Activated naive CD8-positive, alpha-beta T cell treated with anti-CD3 and anti-CD28 coated beads, Interleukin-2, amount 50 U/mL, for 16 hours (primary cell): ENCODE data around the gene PGAM2.

Experiments used
- DNase-seq: peaks from one replicate; pipeline ENCODE4 v3.0.0-alpha.2; 2020; ENCODE audit warnings: low read depth, low spot score

Gene PGAM2

DNA sequence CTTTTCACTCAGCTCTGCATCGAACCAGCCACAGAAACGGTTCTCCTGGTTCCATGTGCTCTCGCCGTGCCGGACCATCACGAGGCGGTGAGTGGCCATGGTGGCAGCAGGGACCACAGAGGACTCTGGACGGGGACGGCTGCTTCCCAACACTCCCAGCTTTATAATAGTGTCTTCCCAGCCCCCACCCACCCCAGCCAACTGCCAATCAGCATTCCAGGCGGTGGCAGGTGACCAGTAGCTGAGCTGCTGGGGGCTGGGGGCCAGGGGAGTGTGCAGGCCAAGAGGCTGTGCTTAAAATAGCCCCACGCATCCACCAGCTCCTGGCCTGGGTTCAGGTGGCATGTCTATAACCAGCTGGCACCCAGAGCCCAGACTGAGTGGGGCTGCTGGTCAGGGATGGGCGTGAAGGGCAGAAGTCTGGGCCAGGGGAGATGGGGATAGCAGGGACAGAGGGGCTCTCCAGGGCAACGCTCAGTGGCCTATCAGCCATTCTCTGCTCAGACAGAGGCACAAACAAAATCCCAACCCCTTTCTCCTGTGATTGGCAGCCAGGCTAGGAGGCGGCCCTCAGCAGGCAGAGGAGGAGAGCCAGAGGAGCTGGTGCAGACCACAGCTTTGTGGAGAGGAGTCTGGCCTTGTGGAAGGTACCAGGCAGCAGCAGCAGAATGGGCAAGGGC is at the start of gene PGAM2:
TSS of gene PGAM2 (minus strand) at position 137 of the 680 bp plus-strand sequence. CDS start at position 99, 38 bp downstream.
- no peak for DNase-seq

DNA sequence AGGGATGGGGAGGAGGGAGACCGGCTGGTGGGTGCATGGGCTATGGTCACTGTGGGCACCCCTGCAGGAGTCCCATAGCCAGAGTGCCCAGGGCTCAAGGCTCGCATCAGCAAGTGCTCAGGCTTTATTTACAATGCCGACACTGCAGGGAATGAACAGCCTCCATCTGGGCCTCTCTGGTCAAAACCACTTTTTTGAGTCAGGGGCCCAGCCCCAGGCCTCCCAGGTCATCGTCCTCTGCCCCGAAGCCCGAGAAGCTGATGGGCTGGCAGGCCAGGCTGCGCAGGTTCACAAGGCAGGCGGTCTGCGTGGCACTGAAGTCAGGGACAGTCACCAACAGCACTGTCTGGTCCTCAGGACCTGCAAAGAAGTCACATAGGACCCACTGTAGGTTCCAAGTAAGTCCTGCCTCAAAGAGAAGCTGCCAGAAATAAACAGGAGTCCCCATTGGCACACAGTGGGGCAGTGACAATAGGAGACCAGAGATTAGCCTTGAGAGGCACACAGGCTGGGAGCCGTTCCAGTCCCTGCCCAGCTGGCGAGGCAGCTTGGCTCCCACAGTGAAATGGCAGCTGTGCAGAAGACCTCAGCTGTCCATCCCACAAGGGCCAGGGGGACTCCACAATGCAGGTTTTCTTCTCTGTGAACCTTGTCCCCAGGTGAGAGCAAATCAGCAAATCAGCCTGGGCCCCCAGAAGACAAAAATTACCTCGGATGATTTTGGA is 49.4 kb upstream of the PGAM2 start:
- DNase-seq = no peak

DNA sequence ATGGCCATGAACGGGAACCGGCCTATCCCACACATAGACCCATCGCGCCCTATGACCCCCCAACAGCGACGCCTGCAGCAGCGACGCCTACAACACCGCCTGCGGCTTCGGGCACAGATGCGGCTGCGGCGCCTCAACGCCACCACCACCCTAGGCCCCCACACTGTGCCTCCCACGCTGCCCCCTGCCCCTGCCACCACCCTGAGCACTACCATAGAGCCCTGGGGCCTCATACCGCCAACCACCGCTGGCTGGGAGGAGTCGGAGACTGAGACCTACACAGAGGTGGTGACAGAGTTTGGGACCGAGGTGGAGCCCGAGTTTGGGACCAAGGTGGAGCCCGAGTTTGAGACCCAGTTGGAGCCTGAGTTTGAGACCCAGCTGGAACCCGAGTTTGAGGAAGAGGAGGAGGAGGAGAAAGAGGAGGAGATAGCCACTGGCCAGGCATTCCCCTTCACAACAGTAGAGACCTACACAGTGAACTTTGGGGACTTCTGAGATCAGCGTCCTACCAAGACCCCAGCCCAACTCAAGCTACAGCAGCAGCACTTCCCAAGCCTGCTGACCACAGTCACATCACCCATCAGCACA is 48.5 kb upstream of the PGAM2 start:
- DNase-seq = no peak

DNA sequence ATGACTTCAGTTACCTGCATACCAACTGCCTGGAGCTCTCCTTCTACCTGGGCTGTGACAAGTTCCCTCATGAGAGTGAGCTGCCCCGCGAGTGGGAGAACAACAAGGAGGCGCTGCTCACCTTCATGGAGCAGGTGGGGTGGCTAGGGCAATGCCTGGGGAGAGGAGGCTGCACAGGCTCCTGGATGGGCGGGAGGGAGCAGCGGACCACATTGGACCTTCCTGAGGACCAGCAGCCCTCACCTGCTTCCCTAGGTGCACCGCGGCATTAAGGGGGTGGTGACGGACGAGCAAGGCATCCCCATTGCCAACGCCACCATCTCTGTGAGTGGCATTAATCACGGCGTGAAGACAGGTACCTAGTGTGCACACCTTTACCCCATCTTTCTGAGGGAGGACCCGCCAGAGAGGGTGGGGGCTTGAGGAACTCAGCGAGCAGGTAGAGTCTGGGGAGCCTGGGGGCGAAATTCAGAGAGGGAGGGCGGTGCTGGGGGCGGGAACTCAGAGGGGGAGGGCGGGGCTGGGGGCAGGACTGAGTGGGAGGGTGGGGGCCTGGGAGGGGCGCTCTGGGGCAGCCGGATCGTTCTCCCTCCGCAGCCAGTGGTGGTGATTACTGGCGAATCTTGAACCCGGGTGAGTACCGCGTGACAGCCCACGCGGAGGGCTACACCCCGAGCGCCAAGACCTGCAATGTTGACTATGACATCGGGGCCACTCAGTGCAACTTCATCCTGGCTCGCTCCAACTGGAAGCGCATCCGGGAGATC is 47.8 kb upstream of the PGAM2 start:
- DNase-seq = no peak

DNA sequence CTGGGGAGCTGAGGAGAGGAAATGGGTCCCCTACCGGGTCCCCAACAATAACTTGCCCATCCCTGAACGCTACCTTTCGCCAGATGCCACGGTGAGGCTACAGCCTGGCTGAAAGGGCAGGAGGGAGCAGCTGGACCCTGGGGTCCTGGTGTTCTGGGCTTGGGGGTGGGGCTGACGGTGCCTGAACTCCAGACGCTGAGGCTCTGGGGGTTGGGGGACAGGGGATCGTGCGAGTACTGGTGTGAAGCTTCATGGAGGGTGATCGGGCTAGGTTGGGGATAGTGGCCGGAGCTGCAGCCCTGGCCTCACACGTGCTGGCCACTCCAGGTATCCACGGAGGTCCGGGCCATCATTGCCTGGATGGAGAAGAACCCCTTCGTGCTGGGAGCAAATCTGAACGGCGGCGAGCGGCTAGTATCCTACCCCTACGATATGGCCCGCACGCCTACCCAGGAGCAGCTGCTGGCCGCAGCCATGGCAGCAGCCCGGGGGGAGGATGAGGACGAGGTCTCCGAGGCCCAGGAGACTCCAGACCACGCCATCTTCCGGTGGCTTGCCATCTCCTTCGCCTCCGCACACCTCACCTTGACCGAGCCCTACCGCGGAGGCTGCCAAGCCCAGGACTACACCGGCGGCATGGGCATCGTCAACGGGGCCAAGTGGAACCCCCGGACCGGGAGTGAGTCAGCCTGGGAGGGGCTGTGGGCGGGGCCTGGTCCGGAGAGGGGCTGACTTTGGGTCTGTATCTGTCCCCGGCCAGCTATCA is 47.0 kb upstream of the PGAM2 start:
- no peak for DNase-seq

DNA sequence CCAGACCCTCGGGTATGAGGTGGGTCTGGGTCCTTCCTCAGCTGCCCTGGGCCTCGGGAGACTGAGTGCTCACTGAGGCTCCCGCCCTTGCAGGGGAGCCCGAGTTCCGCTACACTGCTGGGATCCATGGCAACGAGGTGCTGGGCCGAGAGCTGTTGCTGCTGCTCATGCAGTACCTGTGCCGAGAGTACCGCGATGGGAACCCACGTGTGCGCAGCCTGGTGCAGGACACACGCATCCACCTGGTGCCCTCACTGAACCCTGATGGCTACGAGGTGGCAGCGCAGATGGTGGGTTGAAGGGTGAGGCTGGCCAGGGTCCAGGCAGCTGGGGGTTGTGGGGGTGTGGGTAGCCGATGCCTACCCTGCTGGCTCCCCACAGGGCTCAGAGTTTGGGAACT is 46.4 kb upstream of the PGAM2 start:
- DNase-seq = no peak

DNA sequence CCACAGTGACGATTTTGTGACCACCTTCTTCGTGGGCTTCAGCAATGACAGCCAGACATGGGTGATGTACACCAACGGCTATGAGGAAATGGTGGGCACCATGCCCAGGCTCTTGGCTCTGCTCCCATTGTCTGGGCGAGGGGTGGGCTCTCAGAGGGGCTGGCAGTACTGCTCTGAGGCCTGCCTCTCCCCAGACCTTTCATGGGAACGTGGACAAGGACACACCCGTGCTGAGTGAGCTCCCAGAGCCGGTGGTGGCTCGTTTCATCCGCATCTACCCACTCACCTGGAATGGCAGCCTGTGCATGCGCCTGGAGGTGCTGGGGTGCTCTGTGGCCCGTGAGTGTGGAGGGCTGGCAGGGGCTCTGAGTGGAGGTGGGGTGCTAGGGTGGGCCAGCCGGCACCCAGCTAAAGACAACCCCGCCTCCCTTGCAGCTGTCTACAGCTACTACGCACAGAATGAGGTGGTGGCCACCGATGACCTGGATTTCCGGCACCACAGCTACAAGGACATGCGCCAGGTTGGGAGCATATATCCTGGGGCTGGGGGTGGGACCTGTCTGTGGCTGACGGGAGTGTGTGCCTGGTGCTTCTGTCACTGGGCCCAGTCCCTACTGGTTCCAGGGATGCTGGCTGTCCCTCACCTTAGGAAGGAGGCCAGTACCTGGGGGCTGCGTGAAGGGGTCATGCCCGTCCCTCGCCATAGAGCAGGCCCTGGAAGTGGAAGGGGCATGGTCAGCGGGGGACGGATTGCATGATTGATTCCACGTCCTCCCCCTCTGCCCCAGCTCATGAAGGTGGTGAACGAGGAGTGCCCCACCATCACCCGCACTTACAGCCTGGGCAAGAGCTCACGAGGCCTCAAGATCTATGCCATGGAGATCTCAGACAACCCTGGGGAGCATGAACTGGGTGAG is 45.6 kb upstream of the PGAM2 start:
- no peak for DNase-seq

DNA sequence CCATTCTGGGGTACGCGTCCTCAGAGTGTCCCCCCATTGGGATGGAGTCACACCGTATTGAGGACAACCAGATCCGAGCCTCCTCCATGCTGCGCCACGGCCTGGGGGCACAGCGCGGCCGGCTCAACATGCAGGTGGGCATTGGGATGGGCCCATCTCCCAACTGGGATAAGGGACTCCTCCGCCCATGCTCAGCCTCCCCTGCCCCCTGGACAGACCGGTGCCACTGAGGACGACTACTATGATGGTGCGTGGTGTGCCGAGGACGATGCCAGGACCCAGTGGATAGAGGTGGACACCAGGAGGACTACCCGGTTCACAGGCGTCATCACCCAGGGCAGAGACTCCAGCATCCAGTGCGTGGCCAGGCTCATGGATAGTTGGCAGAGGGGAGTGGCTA is 44.6 kb upstream of the PGAM2 start:
- DNase-seq = no peak

DNA sequence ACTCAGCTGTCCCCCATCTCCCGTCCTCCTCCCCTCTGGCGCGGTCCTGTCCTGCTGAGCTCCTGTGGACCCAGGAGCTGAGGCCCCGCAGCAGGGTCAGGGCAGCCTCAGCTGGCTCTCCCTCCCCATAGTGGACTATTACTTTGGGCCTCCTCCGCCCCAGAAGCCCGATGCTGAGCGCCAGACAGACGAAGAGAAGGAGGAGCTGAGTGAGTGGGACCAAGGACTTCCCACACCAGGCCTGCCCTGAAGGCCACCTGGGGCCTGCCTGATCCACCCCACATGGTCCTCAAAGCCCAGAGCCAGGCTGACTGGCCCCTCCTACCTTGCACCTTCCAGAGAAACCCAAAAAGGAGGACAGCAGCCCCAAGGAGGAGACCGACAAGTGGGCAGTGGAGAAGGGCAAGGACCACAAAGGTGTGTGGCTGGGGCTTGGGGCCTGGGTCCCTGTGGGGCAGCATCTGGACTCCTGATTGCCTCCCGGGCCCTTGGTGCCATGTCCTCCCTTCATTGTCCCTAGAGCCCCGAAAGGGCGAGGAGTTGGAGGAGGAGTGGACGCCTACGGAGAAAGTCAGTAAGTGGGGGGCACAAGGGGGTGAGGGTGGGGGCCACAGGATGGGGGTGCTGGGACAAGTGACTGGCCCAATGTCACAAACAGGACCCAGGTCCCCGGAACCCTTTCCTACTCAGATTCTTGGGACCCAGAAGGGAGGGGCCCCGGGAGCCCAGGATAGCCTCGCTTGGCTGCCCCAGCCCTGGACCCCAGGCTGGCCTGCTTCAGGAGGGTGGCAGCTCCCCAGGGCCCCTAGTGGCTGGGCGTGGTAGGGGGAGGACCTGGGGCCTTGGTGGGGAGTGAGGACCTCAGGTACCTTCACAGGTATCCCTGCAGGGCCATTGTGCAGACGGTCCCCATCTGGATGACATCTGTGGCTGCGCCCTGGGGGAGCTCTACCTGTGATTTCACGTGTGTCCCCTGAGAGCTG is 43.7 kb upstream of the PGAM2 start:
- no peak for DNase-seq

DNA sequence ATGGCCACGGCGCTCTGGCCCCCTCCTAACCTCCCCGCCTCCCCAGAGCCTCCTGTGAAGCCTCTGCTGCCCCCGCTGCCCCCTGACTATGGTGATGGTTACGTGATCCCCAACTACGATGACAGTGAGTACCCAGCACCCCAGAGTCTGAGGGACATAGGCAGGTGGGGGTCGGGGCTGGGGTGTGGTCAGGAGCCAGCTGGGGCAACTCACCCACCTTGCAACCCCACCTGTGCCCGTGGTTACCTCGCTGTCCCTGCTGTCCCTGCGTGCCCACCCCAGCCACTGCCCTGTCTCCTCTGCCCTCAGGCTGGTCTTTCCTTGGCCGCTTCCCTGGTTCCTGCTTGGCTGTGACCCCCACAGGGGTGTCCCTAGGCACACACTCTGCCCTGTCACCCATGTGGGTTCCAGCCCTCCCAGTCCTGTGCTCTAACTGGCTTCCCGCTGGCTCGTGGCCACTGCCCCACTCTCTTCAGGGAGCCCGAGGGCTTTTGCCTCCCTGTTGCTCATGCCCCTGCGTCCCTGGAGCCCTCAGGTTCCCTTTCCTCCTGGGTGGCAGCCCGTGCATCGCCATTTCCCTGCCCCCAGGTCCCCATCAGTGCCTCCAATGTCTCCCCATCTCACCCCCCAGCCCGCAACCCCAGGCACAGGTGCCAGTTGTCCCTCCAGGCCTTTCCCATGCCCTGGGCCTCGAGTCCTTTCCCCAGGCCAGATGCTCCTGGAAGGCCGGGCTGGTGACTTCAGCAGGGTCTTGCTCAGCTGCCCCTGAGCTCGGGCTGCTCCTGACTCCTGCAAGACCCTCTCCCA is 42.8 kb upstream of the PGAM2 start:
- no peak for DNase-seq

DNA sequence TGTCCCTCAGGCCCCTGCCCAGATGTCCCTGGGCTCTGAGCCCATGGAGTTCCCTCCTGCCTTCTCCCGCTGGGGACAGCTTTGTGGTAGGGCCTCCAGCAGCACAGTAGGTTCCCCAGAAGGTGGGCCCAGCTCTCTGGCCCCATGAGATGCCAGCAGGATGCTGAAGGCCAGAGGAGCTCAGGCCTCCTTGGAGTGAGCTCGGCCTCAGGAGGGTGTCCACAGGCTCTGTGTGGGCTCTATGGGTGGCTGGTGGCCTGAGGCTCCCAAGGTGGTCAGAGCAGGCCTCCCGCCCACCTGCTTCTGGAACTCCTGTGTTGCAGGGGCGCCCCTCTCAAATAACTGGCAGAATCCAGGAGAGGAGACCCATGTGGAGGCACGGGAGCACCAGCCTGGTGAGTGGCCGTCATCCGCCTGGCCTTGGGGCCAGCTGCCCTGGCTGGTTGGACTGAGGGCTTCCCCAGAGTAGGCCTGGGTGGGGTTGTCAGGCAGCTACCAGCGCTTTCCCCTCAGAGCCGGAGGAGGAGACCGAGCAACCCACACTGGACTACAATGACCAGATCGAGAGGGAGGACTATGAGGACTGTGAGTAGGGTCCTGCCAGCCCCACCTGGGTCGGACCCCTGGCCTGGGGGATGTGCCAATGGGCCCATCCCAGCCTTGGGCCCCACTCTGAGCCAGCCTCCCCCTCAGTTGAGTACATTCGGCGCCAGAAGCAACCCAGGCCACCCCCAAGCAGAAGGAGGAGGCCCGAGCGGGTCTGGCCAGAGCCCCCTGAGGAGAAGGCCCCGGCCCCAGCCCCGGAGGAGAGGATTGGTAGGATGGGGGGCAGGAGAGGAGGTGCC is 42.0 kb upstream of the PGAM2 start:
- DNase-seq = no peak

DNA sequence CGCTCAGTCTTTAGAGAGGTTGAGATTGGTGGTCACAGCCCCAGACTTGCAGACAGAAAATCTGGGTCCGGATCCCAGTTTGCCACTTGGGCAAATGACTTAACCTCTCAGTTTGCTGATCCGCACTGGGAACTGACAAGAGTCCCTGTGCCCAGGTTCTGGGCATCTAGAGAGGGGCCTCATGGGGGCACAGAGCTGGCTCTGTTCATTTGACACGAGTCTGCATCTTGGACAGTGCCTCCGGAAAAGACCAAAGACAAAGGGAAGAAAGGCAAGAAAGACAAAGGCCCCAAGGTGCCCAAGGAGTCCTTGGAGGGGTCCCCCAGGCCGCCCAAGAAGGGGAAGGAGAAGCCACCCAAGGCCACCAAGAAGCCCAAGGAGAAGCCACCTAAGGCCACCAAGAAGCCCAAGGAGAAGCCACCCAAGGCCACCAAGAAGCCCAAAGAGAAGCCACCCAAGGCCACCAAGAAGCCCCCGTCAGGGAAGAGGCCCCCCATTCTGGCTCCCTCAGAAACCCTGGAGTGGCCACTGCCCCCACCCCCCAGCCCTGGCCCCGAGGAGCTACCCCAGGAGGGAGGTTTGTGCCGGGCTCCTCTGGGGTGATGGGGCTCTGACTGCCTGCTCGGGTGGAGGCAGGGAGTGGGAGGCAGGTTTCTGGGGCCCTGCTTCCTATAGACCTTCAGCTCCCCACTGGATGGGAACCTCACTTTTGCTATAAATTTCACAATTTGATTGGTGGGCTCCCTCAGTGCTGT is 41.1 kb upstream of the PGAM2 start:
- DNase-seq = no peak

DNA sequence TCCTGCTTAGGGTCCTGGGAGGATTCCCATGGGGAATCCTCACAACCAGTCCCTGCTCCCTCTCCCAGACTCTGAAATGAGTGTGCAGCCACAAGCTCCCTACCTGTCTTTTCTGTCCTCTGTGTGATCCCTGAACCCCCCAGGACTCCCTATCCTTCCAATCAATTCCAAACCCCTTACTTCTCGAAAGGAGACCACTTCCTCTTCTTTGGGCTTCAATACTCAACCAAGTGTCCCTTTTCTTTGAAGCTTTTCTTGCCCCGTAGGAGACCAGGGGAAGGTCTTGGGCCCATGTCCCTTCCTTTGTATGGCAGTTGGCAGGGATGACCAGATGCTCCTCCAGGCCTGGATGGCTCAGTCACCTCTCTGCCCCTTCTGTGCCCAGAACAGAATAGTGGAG is 40.5 kb upstream of the PGAM2 start:
- DNase-seq = no peak

DNA sequence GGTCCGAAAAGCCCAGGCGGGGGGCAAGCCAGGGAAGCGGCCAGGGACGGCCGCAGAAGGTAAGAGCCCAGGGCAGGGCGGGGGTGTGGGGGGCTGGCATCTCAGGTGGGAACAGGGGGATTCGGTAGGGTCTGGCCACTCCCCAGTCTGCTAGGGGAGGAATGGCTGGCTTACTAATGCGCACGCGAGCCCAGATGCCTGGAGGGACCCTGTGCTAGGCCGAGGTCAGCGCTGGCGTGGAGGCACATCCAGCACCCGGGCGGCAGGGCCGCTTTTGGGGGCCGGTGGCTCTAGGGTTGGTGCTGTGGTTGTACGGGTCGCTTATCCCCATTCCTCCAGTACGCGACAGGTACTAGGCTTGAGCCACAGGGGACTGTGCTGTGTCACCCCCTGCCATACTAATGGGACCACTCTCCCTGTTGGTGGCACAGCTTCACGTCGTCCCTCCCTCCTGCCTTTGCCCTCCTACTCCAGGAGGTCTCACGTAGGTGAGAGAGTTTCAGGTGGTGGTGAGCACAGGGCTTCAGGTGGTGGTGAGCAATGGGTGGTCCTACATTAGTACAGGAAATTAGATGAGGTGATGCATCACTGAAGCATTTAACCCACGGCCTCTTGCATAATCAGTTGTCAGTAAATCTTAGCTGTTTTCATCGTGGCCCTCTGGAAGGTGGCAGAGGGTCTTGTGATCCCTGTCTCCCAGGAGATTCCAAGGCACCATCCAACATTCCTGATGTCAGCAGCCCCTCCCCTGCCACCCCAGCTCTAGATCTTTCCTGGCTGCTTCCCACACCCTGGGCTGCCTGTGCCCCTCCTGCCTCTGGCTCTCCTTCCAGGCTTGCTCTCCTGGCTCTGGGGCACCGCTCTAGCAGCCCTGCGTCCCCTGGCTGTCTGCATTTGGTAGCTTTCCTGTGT is 39.7 kb upstream of the PGAM2 start:
- DNase-seq = no peak
